HG02571 (cell line): ENCODE data around the gene PKP4.
"Not testable (repeated sequence)": the region's sequence is repeated elsewhere in the genome, so short reads cannot be mapped to it uniquely, and the experiment has no call there.

ENCODE experiments used
- ATAC-seq: cut with Tn5 transposase; IDR thresholded peaks from one replicate; pipeline ENCODE4 v1.9.1; 2021; ENCODE audit warnings: mild to moderate bottlenecking, moderate library complexity; ENCODE audit not compliant: unreplicated experiment

The PKP4 gene

GRCh38 chr2:158671360-158672245 is 214.9 kb downstream of the PKP4 start:
- no peak for ATAC-seq

DNA sequence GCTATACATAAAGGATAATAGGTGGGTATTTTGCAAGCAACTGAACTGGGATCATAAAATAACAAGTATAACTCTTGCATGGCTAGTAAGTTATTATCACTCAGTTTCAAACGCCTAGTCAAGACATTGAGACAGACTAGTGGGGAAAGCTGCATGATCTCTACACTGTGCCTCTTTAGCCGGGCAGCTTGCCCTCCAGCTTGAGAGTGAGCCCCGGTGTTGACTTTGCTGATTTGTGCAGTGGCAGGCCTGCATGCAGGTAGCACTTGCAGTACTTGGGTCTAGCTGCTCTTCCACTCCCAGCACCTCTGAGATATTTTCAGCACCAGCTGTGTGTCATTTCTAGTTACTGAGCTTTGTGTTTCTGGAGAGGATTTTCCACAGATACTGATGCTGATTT is 219.5 kb downstream of the PKP4 start:
- no peak for ATAC-seq

DNA sequence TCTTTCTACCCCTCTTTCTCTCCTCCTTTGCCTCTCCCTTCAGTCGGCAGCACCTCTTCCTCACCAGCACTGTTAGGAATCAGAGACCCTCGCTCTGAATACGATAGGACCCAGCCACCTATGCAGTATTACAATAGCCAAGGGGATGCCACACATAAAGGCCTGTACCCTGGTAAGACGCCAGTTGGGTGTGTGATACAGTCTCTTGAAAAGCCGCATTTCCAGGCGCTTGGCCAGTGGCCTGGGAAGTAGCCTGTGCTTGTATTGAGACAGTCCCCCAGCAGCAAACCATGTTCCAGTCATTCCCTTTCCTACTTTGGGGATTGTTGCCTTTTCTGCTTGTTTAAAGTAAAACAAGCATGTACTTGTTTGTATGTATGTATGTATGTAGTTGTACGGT is 219.9 kb downstream of the PKP4 start:
- ATAC-seq, result no peak

GRCh38 chr2:158677542-158677941 is 220.8 kb downstream of the PKP4 start:
- ATAC-seq, result no peak

GRCh38 chr2:158681816-158682215 is 225.1 kb downstream of the PKP4 start:
- ATAC-seq, result no peak

GRCh38 chr2:158685646-158686045 is 228.9 kb downstream of the PKP4 start:
- no peak for ATAC-seq

- no peak for ATAC-seq
Observed at GRCh38 chr2:158686210-158686691, 229.5 kb downstream of the PKP4 start.

DNA sequence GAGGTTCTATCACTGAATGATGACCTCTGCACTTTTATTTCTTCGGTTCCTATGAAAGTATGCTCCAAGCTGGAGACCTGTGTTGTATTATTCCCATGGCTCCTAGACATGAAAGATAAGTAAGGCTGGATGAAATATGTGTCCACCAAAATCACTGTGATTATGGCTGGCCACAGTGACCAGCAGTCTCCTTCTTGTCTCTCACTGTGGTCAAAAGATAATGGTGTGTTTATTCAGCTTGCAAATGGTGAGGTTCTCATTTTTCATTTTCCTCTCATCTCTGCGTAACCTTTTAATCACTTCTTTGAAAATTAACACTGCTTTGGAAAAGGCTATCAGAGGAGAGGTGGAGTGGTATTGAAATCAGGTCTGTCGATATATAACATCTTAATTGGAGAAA is 230.6 kb downstream of the PKP4 start:
- no peak for ATAC-seq

DNA sequence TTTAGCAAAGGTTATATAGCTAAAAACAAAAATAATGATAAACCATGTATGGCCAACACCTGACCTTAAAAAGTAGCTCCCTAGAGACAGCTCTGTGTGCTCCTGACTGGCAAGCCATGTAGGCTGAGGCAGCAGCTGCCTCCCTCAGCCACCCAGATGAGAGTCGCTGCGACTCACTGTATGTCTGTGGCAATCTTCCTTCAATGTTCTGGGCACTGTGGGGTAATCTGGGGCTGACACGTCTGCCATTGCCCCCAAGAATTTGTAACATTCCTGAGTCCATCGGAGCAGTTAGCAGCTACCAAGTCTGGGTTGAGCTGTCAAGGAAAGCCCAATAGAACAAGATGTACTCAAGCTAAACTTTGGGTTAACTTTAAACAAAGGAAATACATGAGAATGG is 232.0 kb downstream of the PKP4 start:
- ATAC-seq, result no peak

- ATAC-seq, result no peak
Observed at GRCh38 chr2:158689391-158689790, 232.6 kb downstream of the PKP4 start.

DNA sequence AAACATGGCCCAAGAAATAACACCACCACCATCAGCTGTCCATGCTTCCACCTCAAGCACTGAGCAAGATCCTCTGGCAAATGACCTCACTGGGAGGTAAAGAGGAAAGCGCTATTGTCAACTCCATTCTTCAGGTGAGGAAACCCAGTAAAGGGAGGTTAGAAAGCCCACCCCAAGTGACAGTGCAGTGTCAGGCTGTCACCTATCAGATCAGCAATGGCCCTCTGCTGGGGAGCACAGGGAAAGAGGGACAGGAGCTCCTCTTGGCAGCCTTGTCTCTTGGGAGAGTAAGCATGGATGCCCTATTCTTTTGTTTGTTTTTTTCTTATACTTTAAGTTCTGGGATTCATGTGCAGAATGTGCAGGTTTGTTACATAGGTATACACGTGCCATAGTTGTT is 234.1 kb downstream of the PKP4 start:
- ATAC-seq, result no peak

DNA sequence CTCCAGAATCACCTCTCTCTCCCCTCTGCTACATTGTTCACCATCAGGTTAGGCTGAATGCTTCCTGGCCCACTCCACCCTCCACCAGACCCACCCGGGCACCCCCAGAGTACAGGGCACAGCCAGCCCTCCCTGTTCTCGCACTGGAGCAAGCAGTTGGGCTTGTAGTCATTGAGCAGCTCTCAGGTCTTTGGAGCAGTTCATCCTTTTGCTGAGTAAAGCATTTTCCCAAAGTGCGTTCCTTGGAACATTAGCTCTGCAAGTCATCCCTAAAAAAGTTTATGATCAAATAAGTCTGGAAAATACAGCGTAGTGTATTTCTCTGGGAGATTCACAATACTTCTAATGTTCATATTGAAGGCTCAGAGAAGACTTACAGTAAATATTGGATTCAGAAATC is 234.9 kb downstream of the PKP4 start:
- no peak for ATAC-seq

DNA sequence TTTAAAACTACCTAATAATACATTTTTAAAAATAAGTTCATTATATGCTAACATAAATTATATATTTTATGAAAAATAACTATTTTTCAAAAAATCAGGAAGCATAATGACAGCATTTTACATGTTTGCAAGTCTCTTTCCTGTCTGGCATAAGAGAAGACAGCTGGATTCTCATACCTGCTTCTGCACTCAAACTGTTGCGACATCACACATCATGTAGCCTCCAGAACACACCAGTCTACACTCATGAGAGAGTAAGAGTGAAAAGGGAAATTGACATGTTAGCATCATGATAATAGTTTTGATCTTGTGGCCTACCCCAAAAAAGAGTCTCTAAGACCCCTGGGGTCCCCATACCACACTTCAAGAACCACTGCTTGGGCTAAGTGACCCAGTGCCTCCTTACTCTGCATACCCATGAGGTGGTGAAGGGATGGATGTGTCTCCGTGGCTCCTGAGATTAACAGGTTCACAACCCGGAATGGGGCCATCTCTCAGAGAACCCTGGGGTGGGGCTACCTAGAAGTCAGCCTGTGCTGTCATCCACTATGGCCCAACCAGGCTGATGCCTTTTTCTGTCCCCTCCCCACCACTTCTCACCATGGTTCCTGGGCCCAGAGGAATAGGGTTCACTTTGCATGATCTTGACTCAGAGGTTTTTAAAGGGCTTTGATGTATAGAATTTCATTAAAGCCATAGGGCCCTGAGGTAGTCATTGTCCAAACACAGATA is 235.8 kb downstream of the PKP4 start:
- no peak for ATAC-seq

DNA sequence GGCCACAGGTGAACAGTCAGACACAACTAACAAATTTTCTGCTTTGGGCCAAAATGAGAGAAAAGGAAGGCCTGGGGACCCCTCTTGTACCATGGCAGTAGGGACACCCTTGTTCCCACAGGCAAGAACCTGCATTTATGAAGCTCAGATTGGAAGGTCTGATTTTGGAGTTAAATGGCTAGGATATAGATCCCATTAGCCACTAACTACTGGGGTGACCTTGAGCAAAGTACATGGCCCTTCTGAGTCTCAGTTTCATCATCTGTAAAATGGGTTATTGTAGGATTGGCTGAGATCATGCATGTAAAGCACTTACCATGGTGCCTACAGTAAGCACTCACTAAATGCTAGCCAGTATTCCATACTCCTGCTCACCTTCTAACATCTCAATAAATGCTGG is 236.7 kb downstream of the PKP4 start:
- ATAC-seq, result no peak

- no peak for ATAC-seq
Observed at GRCh38 chr2:158695305-158695704, 238.6 kb downstream of the PKP4 start.

DNA sequence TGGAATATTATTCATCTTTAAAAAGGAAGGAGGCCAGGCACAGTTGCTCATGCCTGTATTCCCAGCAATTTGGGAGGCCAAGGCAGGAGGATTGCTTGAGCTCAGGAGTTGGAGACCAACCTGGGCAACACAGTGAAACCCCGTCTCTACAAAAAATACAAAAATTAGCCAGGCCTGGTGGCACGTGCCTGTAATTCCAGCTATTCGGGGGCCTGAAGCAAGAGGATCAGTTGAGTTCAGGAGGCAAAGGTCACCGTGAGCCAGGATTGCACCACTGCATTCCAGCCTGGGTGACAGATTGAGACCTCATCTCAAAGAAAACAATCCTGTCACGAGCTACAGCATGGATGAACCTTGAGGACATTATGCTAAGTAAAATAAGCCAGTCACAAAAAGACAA is 239.0 kb downstream of the PKP4 start:
- ATAC-seq, result not testable (repeated sequence)

GRCh38 chr2:158699323-158699722 is 242.6 kb downstream of the PKP4 start:
- ATAC-seq, result no peak

DNA sequence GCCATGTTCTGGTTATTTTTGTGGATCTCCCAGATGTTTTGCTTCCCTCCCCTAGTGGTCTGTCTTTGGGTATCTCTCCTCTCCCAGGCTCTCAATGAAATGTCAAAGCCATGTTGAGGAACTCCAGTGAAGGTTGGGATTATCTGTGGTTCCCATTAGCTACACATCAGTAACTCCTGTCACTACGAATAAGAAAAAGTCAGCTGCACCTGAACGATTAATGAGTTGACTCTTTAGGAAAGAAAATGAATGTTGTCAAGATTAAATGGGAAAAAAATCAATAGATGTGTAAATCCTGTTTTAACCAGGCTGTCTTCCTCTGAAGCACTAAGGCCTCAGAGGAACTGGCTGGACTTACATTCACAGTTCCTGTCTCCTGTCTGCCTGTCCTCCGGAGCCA is 244.3 kb downstream of the PKP4 start:
- no peak for ATAC-seq

- no peak for ATAC-seq
Observed at GRCh38 chr2:158702740-158703139, 246.0 kb downstream of the PKP4 start.

GRCh38 chr2:158704724-158705465 is 248.1 kb downstream of the PKP4 start:
- not testable (repeated sequence) for ATAC-seq

- ATAC-seq, result no peak
Observed at GRCh38 chr2:158712791-158713522, 256.2 kb downstream of the PKP4 start.
